Suprapubic skin (tissue), 4 donors: ENCODE results near the gene CALR3. TPM values are rescaled to one million over a fixed set of nuclear protein-coding genes. Genes with fewer than 3 reads are reported as not detected.
"Not testable (repeated sequence)": the region's sequence is repeated elsewhere in the genome, so short reads cannot be mapped to it uniquely, and the experiment has no call there.

ENCODE experiments used
- DNase-seq, 2 donors: peaks; one replicate each; pipeline ENCODE4 v3.0.0-alpha.2; 2019; ENCODE audit warnings: low spot score in 2 of 2
- H3K27ac ChIP-seq: fragments of 200-600 bp; sonication (generic); one replicate; pipeline ENCODE4 v1.5.1; 2019
- H3K27me3 ChIP-seq: fragments of 200-600 bp; sonication (generic); one replicate; pipeline ENCODE4 v1.5.1; 2019
- H3K36me3 ChIP-seq: fragments of 200-600 bp; sonication (generic); one replicate; pipeline ENCODE4 v1.5.1; 2019
- H3K4me1 ChIP-seq: fragments of 200-600 bp; sonication (generic); one replicate; pipeline ENCODE4 v1.5.1; 2019
- H3K4me3 ChIP-seq: fragments of 200-600 bp; sonication (generic); one replicate; pipeline ENCODE4 v1.5.1; 2019; ENCODE audit warnings: mild to moderate bottlenecking
- H3K9me3 ChIP-seq: fragments of 200-600 bp; sonication (generic); one replicate; pipeline ENCODE4 v1.5.1; 2019
- EP300 ChIP-seq: sonication (generic); formaldehyde crosslinking; IDR thresholded peaks from one replicate; pipeline ENCODE4 v1.6.1; 2017; ENCODE audit warnings: antibody characterized with exemption
- POLR2A ChIP-seq, 2 donors: fragments of 450-650 bp; IDR thresholded peaks; one replicate each; pipeline ENCODE4 v1.6.1; 2017; ENCODE audit warnings: antibody characterized with exemption in 2 of 2, mild to moderate bottlenecking in 2 of 2, moderate library complexity in 2 of 2
- POLR2AphosphoS5 ChIP-seq, 3 donors: sonication (generic); formaldehyde crosslinking; IDR thresholded peaks; one replicate each; pipeline ENCODE4 v1.6.1; 2017; ENCODE audit warnings: antibody characterized with exemption in 3 of 3
- WGBS: methylation state at CpG from one replicate; pipeline ENCODE4 v1.1.5; 2018; 5-methylcytosine and 5-hydroxymethylcytosine counted together
- total RNA-seq, 4 donors: library from RNA; depleted of rRNA; stranded (reverse); fragments of >200 nt; gene quantifications; one replicate each; pipeline ENCODE4 v1.1.0, GENCODE V29; 2016
- TF ChIP-seq, protein P1 (sequence below), 2 donors: fragments of 200-600 bp in 1 of 2; fragments of 450-650 bp in 1 of 2; sonication (generic) in 1 of 2; IDR thresholded peaks; one replicate each; pipeline ENCODE4 v1.5.1; 2016 to 2019; ENCODE audit warnings: antibody characterized with exemption in 2 of 2, mild to moderate bottlenecking in 1 of 2, moderate library complexity in 1 of 2

The CALR3 gene
- total RNA-seq, 4 donors from 2014 or later: not detected

DNA sequence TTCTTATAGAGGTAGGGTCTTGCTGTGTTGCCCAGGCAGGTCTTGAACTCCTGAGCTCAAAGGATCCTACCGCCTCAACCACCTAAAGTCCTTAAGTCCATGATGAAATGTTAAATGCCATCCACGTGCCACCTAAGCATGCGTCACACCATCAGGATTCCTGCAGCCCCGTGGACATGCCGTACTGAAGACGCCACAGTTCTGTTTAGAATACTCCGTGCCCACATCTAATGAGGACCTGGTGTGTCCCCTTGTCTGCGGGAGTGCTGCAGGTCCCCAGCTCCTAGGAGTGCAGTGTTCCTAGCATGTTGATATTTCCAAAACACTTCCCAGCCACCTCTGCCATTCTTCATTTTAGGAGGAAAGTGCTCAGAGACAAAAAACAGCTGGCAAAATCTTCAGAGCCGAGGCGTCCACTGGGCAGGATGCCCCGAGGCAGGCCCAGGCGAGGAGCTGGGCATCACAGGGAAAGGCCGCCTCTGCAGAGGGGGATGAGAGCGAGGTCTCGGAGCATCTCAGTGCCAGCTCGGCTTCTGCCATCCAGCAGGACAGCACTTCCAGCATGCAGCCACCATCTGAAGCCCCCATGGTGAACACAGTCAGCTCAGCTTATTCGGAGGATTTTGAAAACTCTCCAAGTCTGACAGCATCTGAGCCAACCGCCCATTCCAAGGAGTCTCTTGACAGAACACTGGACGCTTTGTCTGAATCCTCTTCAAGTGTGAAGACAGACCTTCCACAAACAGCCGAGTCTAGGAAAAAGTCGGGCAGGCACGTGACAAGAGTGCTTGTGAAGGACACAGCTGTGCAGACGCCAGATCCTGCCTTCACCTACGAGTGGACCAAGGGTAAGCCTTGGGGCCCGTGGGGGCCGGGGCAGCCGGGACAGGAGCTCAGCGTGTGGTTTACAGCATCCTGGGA, 13.4 kb upstream of the CALR3 start:
- H3K9me3 ChIP-seq: no peaks in the 10 kb centered on the region
- peak overlapping the region; percentile 81 for H3K27ac ChIP-seq
- no peaks in the 10 kb centered on the region for H3K27me3 ChIP-seq
- no peak for DNase-seq
- peaks cover 6% of the 10 kb centered on the region for H3K4me1 ChIP-seq
- H3K36me3 ChIP-seq: peaks cover 53% of the 10 kb centered on the region
- TF ChIP-seq POLR2A (IDR thresholded peaks at IDR 0.05) (no peak), POLR2AphosphoS5 (IDR thresholded peaks at IDR 0.05) (peak in 1 of 3 donors; percentile 59), EP300 (peak; percentile 78)
- TF ChIP-seq, protein P1, sequence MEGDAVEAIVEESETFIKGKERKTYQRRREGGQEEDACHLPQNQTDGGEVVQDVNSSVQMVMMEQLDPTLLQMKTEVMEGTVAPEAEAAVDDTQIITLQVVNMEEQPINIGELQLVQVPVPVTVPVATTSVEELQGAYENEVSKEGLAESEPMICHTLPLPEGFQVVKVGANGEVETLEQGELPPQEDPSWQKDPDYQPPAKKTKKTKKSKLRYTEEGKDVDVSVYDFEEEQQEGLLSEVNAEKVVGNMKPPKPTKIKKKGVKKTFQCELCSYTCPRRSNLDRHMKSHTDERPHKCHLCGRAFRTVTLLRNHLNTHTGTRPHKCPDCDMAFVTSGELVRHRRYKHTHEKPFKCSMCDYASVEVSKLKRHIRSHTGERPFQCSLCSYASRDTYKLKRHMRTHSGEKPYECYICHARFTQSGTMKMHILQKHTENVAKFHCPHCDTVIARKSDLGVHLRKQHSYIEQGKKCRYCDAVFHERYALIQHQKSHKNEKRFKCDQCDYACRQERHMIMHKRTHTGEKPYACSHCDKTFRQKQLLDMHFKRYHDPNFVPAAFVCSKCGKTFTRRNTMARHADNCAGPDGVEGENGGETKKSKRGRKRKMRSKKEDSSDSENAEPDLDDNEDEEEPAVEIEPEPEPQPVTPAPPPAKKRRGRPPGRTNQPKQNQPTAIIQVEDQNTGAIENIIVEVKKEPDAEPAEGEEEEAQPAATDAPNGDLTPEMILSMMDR (IDR thresholded peaks at IDR 0.05): no peak
- no peak overlapping the region for H3K4me3 ChIP-seq
- 85% methylated on average over 27 of the region's 28 CpGs for WGBS

- peak overlapping the region; percentile 81 for H3K27ac ChIP-seq
- TF ChIP-seq, protein P1 (IDR thresholded peaks at IDR 0.05): no peak
- no peak for TF ChIP-seq POLR2AphosphoS5 (IDR thresholded peaks at IDR 0.05)
- no peak for TF ChIP-seq POLR2A (IDR thresholded peaks at IDR 0.05)
- TF ChIP-seq EP300: no peak
- H3K27me3 ChIP-seq: no peaks in the 10 kb centered on the region
- peaks cover 6% of the 10 kb centered on the region for H3K4me1 ChIP-seq
- H3K4me3 ChIP-seq: no peak overlapping the region
- 89% methylated on average over 5 of the region's 5 CpGs for WGBS
- H3K9me3 ChIP-seq: no peaks in the 10 kb centered on the region
- peaks cover 56% of the 10 kb centered on the region for H3K36me3 ChIP-seq
- DNase-seq: no peak
Observed at GRCh38 chr19:16508546-16508945, 12.6 kb upstream of the CALR3 start.

GRCh38 chr19:16506961-16507360, 11.0 kb upstream of the CALR3 start:
- WGBS: 90% methylated on average over 6 of the region's 6 CpGs
- peaks cover 6% of the 10 kb centered on the region for H3K4me1 ChIP-seq
- no peak for TF ChIP-seq EP300
- TF ChIP-seq POLR2A (IDR thresholded peaks at IDR 0.05): no peak
- no peak for DNase-seq
- no peaks in the 10 kb centered on the region for H3K9me3 ChIP-seq
- H3K27ac ChIP-seq: no peak overlapping the region
- no peak overlapping the region for H3K4me3 ChIP-seq
- H3K27me3 ChIP-seq: no peaks in the 10 kb centered on the region
- peaks cover 55% of the 10 kb centered on the region for H3K36me3 ChIP-seq

DNA sequence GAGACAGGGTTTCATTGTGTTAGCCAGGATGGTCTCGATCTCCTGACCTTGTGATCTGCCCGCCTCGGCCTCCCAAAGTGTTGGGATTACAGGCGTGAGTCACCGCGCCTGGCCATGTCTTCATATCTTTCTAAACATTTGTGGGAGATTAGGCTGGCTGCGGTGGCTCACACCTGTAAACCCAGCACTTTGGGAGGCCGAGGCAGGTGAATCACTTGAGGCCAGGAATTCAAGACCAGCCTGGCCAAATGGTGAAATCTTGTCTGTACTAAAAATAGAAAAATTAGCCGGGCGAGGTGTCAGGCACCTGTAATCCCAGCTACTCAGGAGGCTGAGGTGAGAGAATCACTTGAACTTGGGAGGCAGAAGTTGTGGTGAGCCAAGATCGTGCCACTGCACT, 10.2 kb upstream of the CALR3 start:
- H3K9me3 ChIP-seq, H3K27me3 ChIP-seq, DNase-seq, H3K4me1 ChIP-seq, H3K4me3 ChIP-seq, H3K27ac ChIP-seq: not testable (repeated sequence)
- H3K36me3 ChIP-seq: peaks cover 56% of the 10 kb centered on the region
- 94% methylated on average over 11 of the region's 11 CpGs for WGBS

DNA sequence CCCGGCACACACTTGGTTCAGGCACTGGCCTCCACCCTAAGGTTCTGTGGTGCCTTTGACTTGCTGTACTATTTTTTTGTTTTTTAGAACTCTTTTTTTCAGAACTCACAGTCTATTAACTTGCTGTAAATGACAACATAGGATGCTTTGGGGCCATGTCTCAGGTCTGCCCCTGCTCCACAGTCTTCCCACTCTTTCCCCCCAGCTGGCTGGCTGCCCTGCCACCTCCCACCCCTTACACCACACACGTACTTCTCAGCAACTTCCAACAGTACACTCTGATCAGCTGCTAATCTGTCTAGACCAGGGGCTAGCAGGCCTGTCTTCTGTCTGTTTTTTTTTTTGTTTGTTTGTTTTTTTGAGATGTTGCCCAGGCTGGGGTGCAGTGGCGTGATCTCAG, 8.3 kb upstream of the CALR3 start:
- Histone ChIP-seq H3K4me1 (no peaks in the 10 kb centered on the region), H3K27me3 (no peaks in the 10 kb centered on the region), H3K36me3 (peaks cover 46% of the 10 kb centered on the region), H3K4me3 (no peak overlapping the region), H3K27ac (no peak overlapping the region), H3K9me3 (no peaks in the 10 kb centered on the region)
- TF ChIP-seq, protein P1 (IDR thresholded peaks at IDR 0.05): no peak
- TF ChIP-seq POLR2A (IDR thresholded peaks at IDR 0.05): no peak
- TF ChIP-seq POLR2AphosphoS5 (IDR thresholded peaks at IDR 0.05): no peak
- no peak for TF ChIP-seq EP300
- no peak for DNase-seq
- WGBS: 89% methylated on average over 3 of the region's 3 CpGs

GRCh38 chr19:16497837-16498236, 1.9 kb upstream of the CALR3 start:
- TF ChIP-seq POLR2A (IDR thresholded peaks at IDR 0.05) (no peak), EP300 (no peak), POLR2AphosphoS5 (IDR thresholded peaks at IDR 0.05) (no peak)
- TF ChIP-seq, protein P1 (IDR thresholded peaks at IDR 0.05): no peak
- peaks cover 12% of the 10 kb centered on the region for H3K4me1 ChIP-seq
- no peaks in the 10 kb centered on the region for H3K9me3 ChIP-seq
- no peak overlapping the region for H3K27ac ChIP-seq
- no peak overlapping the region for H3K4me3 ChIP-seq
- peaks cover 17% of the 10 kb centered on the region for H3K36me3 ChIP-seq
- DNase-seq: no peak
- H3K27me3 ChIP-seq: no peaks in the 10 kb centered on the region
- WGBS: 93% methylated on average over 6 of the region's 6 CpGs
